Measurements from ENCODE around the gene SLC1A3.

- no peak for TF ChIP-seq ZNF274 (IDR thresholded peaks at IDR 0.05; ENCODE audit: low read depth, low read length)
- TF ChIP-seq YY1 (IDR thresholded peaks at IDR 0.05; ENCODE audit: insufficient read depth, insufficient read length): no peak
- no peak for TF ChIP-seq SUZ12 (IDR thresholded peaks at IDR 0.05; ENCODE audit: extremely low read depth, insufficient read depth, insufficient read length)
These were observed 6.2 kb upstream of the SLC1A3 start for GRCh38 chr5:36599986-36600779.
